Measurements from ENCODE around the gene NDFIP2.

DNA sequence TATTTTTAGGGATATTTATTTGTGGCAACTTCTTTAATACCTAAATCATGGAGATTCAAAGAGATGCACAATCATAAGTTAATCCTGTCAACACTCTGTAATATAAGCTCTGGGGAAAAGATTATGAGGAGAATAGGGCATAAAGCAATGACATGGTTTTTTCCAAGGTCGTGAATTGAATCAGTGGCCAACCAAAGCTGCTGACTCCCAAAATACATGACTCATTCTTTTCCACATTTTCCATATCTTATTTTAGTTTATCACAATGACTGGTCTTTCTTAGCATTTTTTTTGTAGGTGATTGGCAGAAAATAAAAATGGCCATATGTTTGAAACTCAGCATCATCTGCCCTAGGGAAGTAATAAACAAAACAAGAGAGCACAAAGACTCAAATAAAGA is 46.4 kb upstream of the NDFIP2 start:
- TF ChIP-seq CTCF (IDR thresholded peaks at IDR 0.05) (no peak), POLR2A (IDR thresholded peaks at IDR 0.05) (no peak)
